ENCODE measurements around the gene FNDC4. TPM values are rescaled to one million over a fixed set of nuclear protein-coding genes. Genes with fewer than 3 reads are reported as not detected.

FNDC4 gene
- polyA plus RNA-seq, 3 donors, result not detected

DNA sequence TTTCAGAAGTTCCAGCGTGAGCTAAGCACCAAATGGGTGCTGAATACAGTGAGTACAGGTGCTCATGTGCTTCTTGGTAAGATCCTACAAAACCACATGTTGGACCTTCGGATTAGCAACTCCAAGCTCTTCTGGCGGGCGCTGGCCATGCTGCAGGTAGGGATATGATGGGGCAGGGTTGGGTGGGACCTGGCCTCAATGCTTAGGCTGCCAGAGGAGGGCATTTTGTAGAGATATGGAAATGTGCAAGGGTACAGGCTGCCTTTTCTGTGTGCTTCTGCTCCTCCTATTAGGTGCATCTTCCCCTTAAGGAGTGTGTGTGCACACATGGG, 23.7 kb upstream of the FNDC4 start:
- Histone ChIP-seq H3K79me2 (ENCODE audit: insufficient read depth, low read length) (no peaks in the 10 kb centered on the region), H3K36me3 (replicated peaks in 1 of 2; ENCODE audit: control insufficient read depth in 1 of 2, insufficient read depth in 2 of 2, low read length in 2 of 2) (no peaks in the 10 kb centered on the region), H3K4me3 (replicated peaks in 1 of 3; ENCODE audit: low read depth in 2 of 3, low read length in 3 of 3) (no peak overlapping the region), H3K27ac (ENCODE audit: low read depth in 1 of 2, low read length in 2 of 2) (no peak overlapping the region), H3K4me2 (replicated peaks; ENCODE audit: extremely low read depth, low read length, poor library complexity, severe bottlenecking) (no peak overlapping the region), H4K20me1 (ENCODE audit: insufficient read depth, low read length) (no peaks in the 10 kb centered on the region), H3K4me1 (ENCODE audit: control insufficient read depth in 1 of 2, insufficient read depth in 2 of 2, low read length in 2 of 2) (no peaks in the 10 kb centered on the region), H3K27me3 (ENCODE audit: control insufficient read depth in 2 of 2, insufficient read depth in 2 of 2, low read length in 2 of 2) (peaks cover 0 to 6% of the 10 kb centered on the region in 2 donors), H3K9ac (ENCODE audit: insufficient read depth, low read length, poor library complexity, severe bottlenecking) (no peak overlapping the region), H2AFZ (ENCODE audit: insufficient read depth, low read depth, low read length, poor library complexity, severe bottlenecking) (no peak overlapping the region), H3K9me3 (replicated peaks in 1 of 2; ENCODE audit: control insufficient read depth in 1 of 2, insufficient read depth in 1 of 2, low read length in 2 of 2) (no peaks in the 10 kb centered on the region)
- H3K27me3 Mint-ChIP-seq (ENCODE audit: low read depth in 3 of 3), result peaks cover 0 to 6% (median 1%) of the 10 kb centered on the region in 3 donors
- intact Hi-C loops (cut with micrococcal nuclease), result no loop called here
- H3K27ac Mint-ChIP-seq, result no peak overlapping the region
- H3K9me3 Mint-ChIP-seq, result peaks cover 0 to 3% (median 0%) of the 10 kb centered on the region in 7 donors
- H3K4me1 Mint-ChIP-seq, result no peaks in the 10 kb centered on the region
- WGBS (ENCODE audit: insufficient coverage), result 100% methylated on average over 3 of the region's 4 CpGs
- TF ChIP-seq, protein P1, sequence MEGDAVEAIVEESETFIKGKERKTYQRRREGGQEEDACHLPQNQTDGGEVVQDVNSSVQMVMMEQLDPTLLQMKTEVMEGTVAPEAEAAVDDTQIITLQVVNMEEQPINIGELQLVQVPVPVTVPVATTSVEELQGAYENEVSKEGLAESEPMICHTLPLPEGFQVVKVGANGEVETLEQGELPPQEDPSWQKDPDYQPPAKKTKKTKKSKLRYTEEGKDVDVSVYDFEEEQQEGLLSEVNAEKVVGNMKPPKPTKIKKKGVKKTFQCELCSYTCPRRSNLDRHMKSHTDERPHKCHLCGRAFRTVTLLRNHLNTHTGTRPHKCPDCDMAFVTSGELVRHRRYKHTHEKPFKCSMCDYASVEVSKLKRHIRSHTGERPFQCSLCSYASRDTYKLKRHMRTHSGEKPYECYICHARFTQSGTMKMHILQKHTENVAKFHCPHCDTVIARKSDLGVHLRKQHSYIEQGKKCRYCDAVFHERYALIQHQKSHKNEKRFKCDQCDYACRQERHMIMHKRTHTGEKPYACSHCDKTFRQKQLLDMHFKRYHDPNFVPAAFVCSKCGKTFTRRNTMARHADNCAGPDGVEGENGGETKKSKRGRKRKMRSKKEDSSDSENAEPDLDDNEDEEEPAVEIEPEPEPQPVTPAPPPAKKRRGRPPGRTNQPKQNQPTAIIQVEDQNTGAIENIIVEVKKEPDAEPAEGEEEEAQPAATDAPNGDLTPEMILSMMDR (IDR thresholded peaks at IDR 0.05), result no peak
- no peak overlapping the region for H3K4me3 Mint-ChIP-seq
- no peaks in the 10 kb centered on the region for H3K36me3 Mint-ChIP-seq
- DNase-seq, result no peak

DNA sequence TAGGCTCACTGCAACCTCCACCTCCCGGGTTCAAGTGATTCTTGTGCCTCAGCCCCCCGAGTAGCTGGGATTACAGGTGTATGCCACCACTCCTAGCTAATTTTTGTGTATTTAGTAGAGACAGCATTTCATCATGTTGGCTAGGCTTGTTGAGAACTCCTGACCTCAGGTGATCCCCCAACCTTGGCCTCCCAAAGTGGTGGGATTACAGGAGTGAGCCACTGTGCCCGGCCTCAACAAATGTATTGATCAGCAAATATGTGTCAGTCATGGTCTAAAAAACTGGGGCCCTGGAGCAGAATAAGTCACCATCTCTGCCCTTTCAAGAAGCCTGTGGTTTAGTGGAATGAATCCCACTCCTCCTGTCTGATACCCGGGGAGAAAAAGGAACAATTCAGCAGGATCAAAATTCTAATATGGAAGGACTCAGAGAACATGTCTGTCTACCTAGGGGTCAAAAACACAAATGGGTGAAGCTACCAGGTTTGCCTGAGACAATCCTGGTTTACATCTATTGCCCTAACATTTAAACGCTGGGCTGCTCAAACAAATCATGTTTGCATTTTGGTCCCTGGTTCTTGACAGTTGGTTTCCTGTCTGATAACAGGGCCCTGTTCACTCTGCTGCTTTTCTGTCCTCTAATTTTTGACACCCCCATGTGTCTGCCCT, 23.2 kb upstream of the FNDC4 start:
- Mint-ChIP-seq H3K27ac (peak overlapping the region in 2 of 7 donors; percentile 21 to 31), H3K9me3 (peaks cover 0 to 3% (median 0%) of the 10 kb centered on the region in 7 donors), H3K4me1 (no peaks in the 10 kb centered on the region), H3K4me3 (no peak overlapping the region), H3K36me3 (no peaks in the 10 kb centered on the region), H3K27me3 (ENCODE audit: low read depth in 3 of 3) (peaks cover 1 to 10% (median 1%) of the 10 kb centered on the region in 3 donors)
- WGBS (ENCODE audit: insufficient coverage), result 90% methylated on average over 2 of the region's 5 CpGs
- Histone ChIP-seq H3K4me3 (replicated peaks in 1 of 3; ENCODE audit: low read depth in 2 of 3, low read length in 3 of 3) (no peak overlapping the region), H3K4me2 (replicated peaks; ENCODE audit: extremely low read depth, low read length, poor library complexity, severe bottlenecking) (no peak overlapping the region), H3K36me3 (replicated peaks in 1 of 2; ENCODE audit: control insufficient read depth in 1 of 2, insufficient read depth in 2 of 2, low read length in 2 of 2) (no peaks in the 10 kb centered on the region), H3K79me2 (ENCODE audit: insufficient read depth, low read length) (no peaks in the 10 kb centered on the region), H3K4me1 (ENCODE audit: control insufficient read depth in 1 of 2, insufficient read depth in 2 of 2, low read length in 2 of 2) (no peaks in the 10 kb centered on the region), H3K27ac (ENCODE audit: low read depth in 1 of 2, low read length in 2 of 2) (no peak overlapping the region), H4K20me1 (ENCODE audit: insufficient read depth, low read length) (no peaks in the 10 kb centered on the region), H3K9me3 (replicated peaks in 1 of 2; ENCODE audit: control insufficient read depth in 1 of 2, insufficient read depth in 1 of 2, low read length in 2 of 2) (no peaks in the 10 kb centered on the region), H3K9ac (ENCODE audit: insufficient read depth, low read length, poor library complexity, severe bottlenecking) (no peak overlapping the region), H3K27me3 (ENCODE audit: control insufficient read depth in 2 of 2, insufficient read depth in 2 of 2, low read length in 2 of 2) (peaks cover 0 to 6% of the 10 kb centered on the region in 2 donors), H2AFZ (ENCODE audit: insufficient read depth, low read depth, low read length, poor library complexity, severe bottlenecking) (no peak overlapping the region)
- intact Hi-C loops (cut with micrococcal nuclease), result no loop called here
- TF ChIP-seq, protein P1 (IDR thresholded peaks at IDR 0.05), result no peak
- DNase-seq, result no peak

Data from CD14-positive monocyte (primary cell).